ENCODE measurements around the gene C1R.

Gene C1R

GRCh38 chr12:7122811-7123769, 30.8 kb upstream of the C1R start:
- no peaks in the 10 kb centered on the region for H3K27me3 ChIP-seq
- no peak overlapping the region for H3K9ac ChIP-seq
- no peak overlapping the region for H3K27ac ChIP-seq
- H3K4me3 ChIP-seq, result no peak overlapping the region
- H3K4me2 ChIP-seq, result peak overlapping the region in 4 of 11 experiments; percentile 4 to 45 (median 22); a peak in 3 of 22 replicates
- peaks cover 0 to 5% (median 0%) of the 10 kb centered on the region in 11 experiments; a peak in 3 of 22 replicates for H3K36me3 ChIP-seq
- peaks cover 0 to 5% (median 0%) of the 10 kb centered on the region in 11 experiments; a peak in 1 of 22 replicates for H4K20me1 ChIP-seq
- no peak for TF ChIP-seq Cebpa-rat (IDR thresholded peaks at IDR 0.05)
- no peaks in the 10 kb centered on the region for H3K9me3 ChIP-seq (replicated peaks in 1 of 11)
- peaks cover 0 to 18% (median 0%) of the 10 kb centered on the region in 10 experiments; a peak in 5 of 20 replicates for H3K4me1 ChIP-seq

- Histone ChIP-seq H4K20me1 (peaks cover 0 to 6% (median 0%) of the 10 kb centered on the region in 11 experiments; a peak in 1 of 22 replicates), H3K4me3 (no peak overlapping the region), H3K9me3 (replicated peaks in 1 of 11) (no peaks in the 10 kb centered on the region), H3K27ac (no peak overlapping the region), H3K4me1 (peaks cover 0 to 19% (median 0%) of the 10 kb centered on the region in 10 experiments; a peak in 5 of 20 replicates), H3K36me3 (peaks cover 0 to 16% (median 0%) of the 10 kb centered on the region in 11 experiments; a peak in 7 of 22 replicates), H3K9ac (no peak overlapping the region), H3K4me2 (no peak overlapping the region), H3K27me3 (no peaks in the 10 kb centered on the region)
- TF ChIP-seq Cebpa-rat (IDR thresholded peaks at IDR 0.05), result no peak
Observed at GRCh38 chr12:7121324-7121723, 29.1 kb upstream of the C1R start.

GRCh38 chr12:7120166-7120565, 27.9 kb upstream of the C1R start:
- TF ChIP-seq Cebpa-rat (IDR thresholded peaks at IDR 0.05), result no peak
- Histone ChIP-seq H3K4me2 (no peak overlapping the region), H3K4me1 (peaks cover 0 to 19% (median 0%) of the 10 kb centered on the region in 10 experiments; a peak in 5 of 20 replicates)

GRCh38 chr12:7118881-7119280, 26.6 kb upstream of the C1R start:
- Histone ChIP-seq H3K36me3 (peaks cover 0 to 36% (median 0%) of the 10 kb centered on the region in 11 experiments; a peak in 10 of 22 replicates), H4K20me1 (peaks cover 0 to 9% (median 0%) of the 10 kb centered on the region in 11 experiments; a peak in 1 of 22 replicates), H3K9ac (no peak overlapping the region), H3K27me3 (no peaks in the 10 kb centered on the region), H3K4me1 (peaks cover 0 to 19% (median 0%) of the 10 kb centered on the region in 10 experiments; a peak in 5 of 20 replicates), H3K4me2 (peak overlapping the region in 2 of 11 experiments; percentile 15 to 35; a peak in 2 of 22 replicates), H3K9me3 (replicated peaks in 1 of 11) (no peaks in the 10 kb centered on the region), H3K27ac (no peak overlapping the region), H3K4me3 (no peak overlapping the region)
- TF ChIP-seq Cebpa-rat (IDR thresholded peaks at IDR 0.05), result no peak

More at GRCh38 chr12:7120166-7120565, 27.9 kb upstream of the C1R start:
- Histone ChIP-seq H3K27ac (no peak overlapping the region), H3K27me3 (no peaks in the 10 kb centered on the region), H3K9me3 (replicated peaks in 1 of 11) (no peaks in the 10 kb centered on the region), H3K36me3 (peaks cover 0 to 28% (median 0%) of the 10 kb centered on the region in 11 experiments; a peak in 10 of 22 replicates), H3K4me3 (no peak overlapping the region), H4K20me1 (peaks cover 0 to 6% (median 0%) of the 10 kb centered on the region in 11 experiments; a peak in 1 of 22 replicates), H3K9ac (no peak overlapping the region)

- Histone ChIP-seq H3K9ac (no peak overlapping the region), H3K27me3 (no peaks in the 10 kb centered on the region), H3K4me3 (no peak overlapping the region), H3K36me3 (peaks cover 0 to 36% (median 0%) of the 10 kb centered on the region in 11 experiments; a peak in 10 of 22 replicates), H3K4me2 (no peak overlapping the region), H4K20me1 (peaks cover 0 to 15% (median 0%) of the 10 kb centered on the region in 11 experiments; a peak in 1 of 22 replicates), H3K4me1 (peaks cover 0 to 17% (median 0%) of the 10 kb centered on the region in 10 experiments; a peak in 6 of 20 replicates), H3K9me3 (replicated peaks in 1 of 11) (no peaks in the 10 kb centered on the region), H3K27ac (no peak overlapping the region)
- TF ChIP-seq Cebpa-rat (IDR thresholded peaks at IDR 0.05), result no peak
Observed at GRCh38 chr12:7117670-7118069, 25.4 kb upstream of the C1R start.

GRCh38 chr12:7116916-7117315, 24.7 kb upstream of the C1R start:
- Histone ChIP-seq H3K27me3 (no peaks in the 10 kb centered on the region), H3K4me2 (no peak overlapping the region), H3K4me3 (no peak overlapping the region), H4K20me1 (peaks cover 0 to 15% (median 0%) of the 10 kb centered on the region in 11 experiments; a peak in 1 of 22 replicates), H3K27ac (no peak overlapping the region), H3K9me3 (replicated peaks in 1 of 11) (no peaks in the 10 kb centered on the region), H3K36me3 (peaks cover 0 to 36% (median 0%) of the 10 kb centered on the region in 11 experiments; a peak in 10 of 22 replicates), H3K9ac (no peak overlapping the region), H3K4me1 (peaks cover 0 to 16% (median 0%) of the 10 kb centered on the region in 10 experiments; a peak in 5 of 20 replicates)
- TF ChIP-seq Cebpa-rat (IDR thresholded peaks at IDR 0.05), result no peak

GRCh38 chr12:7116196-7116595, 24.0 kb upstream of the C1R start:
- Histone ChIP-seq H4K20me1 (peaks cover 0 to 15% (median 0%) of the 10 kb centered on the region in 11 experiments; a peak in 1 of 22 replicates), H3K27ac (no peak overlapping the region), H3K9me3 (replicated peaks in 1 of 11) (no peaks in the 10 kb centered on the region), H3K4me3 (no peak overlapping the region), H3K27me3 (no peaks in the 10 kb centered on the region), H3K9ac (no peak overlapping the region), H3K36me3 (peaks cover 0 to 36% (median 0%) of the 10 kb centered on the region in 11 experiments; a peak in 10 of 22 replicates), H3K4me2 (no peak overlapping the region), H3K4me1 (peaks cover 0 to 18% (median 0%) of the 10 kb centered on the region in 10 experiments; a peak in 5 of 20 replicates)
- no peak for TF ChIP-seq Cebpa-rat (IDR thresholded peaks at IDR 0.05)

GRCh38 chr12:7114851-7115250, 22.6 kb upstream of the C1R start:
- H3K4me1 ChIP-seq, result peaks cover 0 to 28% (median 5%) of the 10 kb centered on the region in 10 experiments; a peak in 12 of 20 replicates
- no peak overlapping the region for H3K4me2 ChIP-seq
- no peaks in the 10 kb centered on the region for H3K9me3 ChIP-seq (replicated peaks in 1 of 11)
- no peak overlapping the region for H3K4me3 ChIP-seq
- TF ChIP-seq Cebpa-rat (IDR thresholded peaks at IDR 0.05), result no peak
- peaks cover 0 to 36% (median 0%) of the 10 kb centered on the region in 11 experiments; a peak in 10 of 22 replicates for H3K36me3 ChIP-seq
- H3K27me3 ChIP-seq, result no peaks in the 10 kb centered on the region
- H3K27ac ChIP-seq, result no peak overlapping the region
- no peak overlapping the region for H3K9ac ChIP-seq
- H4K20me1 ChIP-seq, result peaks cover 0 to 15% (median 0%) of the 10 kb centered on the region in 11 experiments; a peak in 1 of 22 replicates

All from BLaER1 treated with 17β-estradiol and CSF1 and Interleukin-3, amounts not matched to agents 10 nM and 100 nM (cell line).